ENCODE results near the gene TMEM108. TPM values are rescaled to one million over a fixed set of nuclear protein-coding genes. Genes with fewer than 3 reads are reported as not detected.
A peak's percentile ranks its signal among the peaks of the same experiment; 100 is the strongest.

Gene TMEM108
- polyA plus RNA-seq, 1 of the 3 experiments (the other 2 are of a cell fraction), result 8.6 TPM

GRCh38 chr3:133278260-133279043 lies 240.3 kb downstream of the TMEM108 start (continued):
- TF ChIP-seq USF2 (IDR thresholded peaks at IDR 0.05; ENCODE audit: borderline replicate concordance, low read depth, low read length) (no peak), RXRA (IDR thresholded peaks at IDR 0.05; ENCODE audit: borderline replicate concordance, low read depth) (no peak)

GRCh38 chr3:133280586-133280985 lies 242.4 kb downstream of the TMEM108 start:
- Histone ChIP-seq H3K4me1 (ENCODE audit: control insufficient read depth in 1 of 2, insufficient read depth in 2 of 2, low read depth in 1 of 2, low read length in 1 of 2) (peaks cover 7 to 22% of the 10 kb centered on the region in 2 experiments; a peak in 3 of 4 replicates), H3K9me3 (no peaks in the 10 kb centered on the region), H2AFZ (ENCODE audit: low read depth) (no peak overlapping the region), H3F3A (replicated peaks; ENCODE audit: insufficient read depth) (peaks cover 15% of the 10 kb centered on the region), H3K9ac (no peak overlapping the region), H3K27me3 (ENCODE audit: insufficient read depth) (no peaks in the 10 kb centered on the region), H3K4me3 (ENCODE audit: low read depth in 2 of 2, low read length in 1 of 2) (no peak overlapping the region), H3K27ac (ENCODE audit: low read depth in 2 of 2, low read length in 1 of 2) (peak overlapping the region in 1 of 2 experiments; percentile 16; a peak in 1 of 4 replicates), H3K4me2 (no peak overlapping the region), H3K9me2 (no peaks in the 10 kb centered on the region), H3K79me2 (ENCODE audit: insufficient read depth) (no peaks in the 10 kb centered on the region), H4K20me1 (ENCODE audit: insufficient read depth) (no peaks in the 10 kb centered on the region), H3K36me3 (replicated peaks in 1 of 2; ENCODE audit: control insufficient read depth in 1 of 2, insufficient read depth in 2 of 2, low read length in 1 of 2) (no peaks in the 10 kb centered on the region)
- DNase-seq, result no peak
- WGBS (ENCODE audit: low lambda C conversion rate), result 44% methylated on average over 1 of the region's 1 CpG
- TF ChIP-seq TCF12 (IDR thresholded peaks at IDR 0.05) (peak; percentile 11; the same call in 1 of the 2 replicates), USF1 (IDR thresholded peaks at IDR 0.05; ENCODE audit: borderline replicate concordance, low read depth) (no peak)
- POLR2A ChIA-PET, result no interaction called here
- CTCF ChIA-PET, result interaction anchor here (1.4 to 1.7 kb wide), 3 partner anchors 11 to 239 kb away, joined by 4 to 5 read pairs (median 5); no protein-coding TSS in a partner anchor

GRCh38 chr3:133282236-133282635 lies 244.0 kb downstream of the TMEM108 start:
- H3K4me3 ChIP-seq (ENCODE audit: low read depth in 2 of 2, low read length in 1 of 2), result no peak overlapping the region
- DNase-seq, result no peak
- H3K9me3 ChIP-seq, result no peaks in the 10 kb centered on the region
- peaks cover 7 to 22% of the 10 kb centered on the region in 2 experiments; a peak in 3 of 4 replicates for H3K4me1 ChIP-seq (ENCODE audit: control insufficient read depth in 1 of 2, insufficient read depth in 2 of 2, low read depth in 1 of 2, low read length in 1 of 2)
- H3K9me2 ChIP-seq, result no peaks in the 10 kb centered on the region
- POLR2A ChIA-PET, result no interaction called here
- H4K20me1 ChIP-seq (ENCODE audit: insufficient read depth), result no peaks in the 10 kb centered on the region
- no peak overlapping the region for H3K4me2 ChIP-seq
- no peak overlapping the region for H2AFZ ChIP-seq (ENCODE audit: low read depth)
- H3K36me3 ChIP-seq (replicated peaks in 1 of 2; ENCODE audit: control insufficient read depth in 1 of 2, insufficient read depth in 2 of 2, low read length in 1 of 2), result no peaks in the 10 kb centered on the region
- H3K79me2 ChIP-seq (ENCODE audit: insufficient read depth), result no peaks in the 10 kb centered on the region
- H3F3A ChIP-seq (replicated peaks; ENCODE audit: insufficient read depth), result peaks cover 15% of the 10 kb centered on the region
- TF ChIP-seq JUND (IDR thresholded peaks at IDR 0.05) (no peak), FOSL2 (IDR thresholded peaks at IDR 0.05; ENCODE audit: borderline replicate concordance, low read depth) (0 out of 2 replicates have a peak, but pooled peaks have one; percentile 5), TCF12 (IDR thresholded peaks at IDR 0.05) (no peak; the same call in 1 of the 2 replicates), CHD2 (IDR thresholded peaks at IDR 0.05; ENCODE audit: low read length, partially characterized antibody) (no peak)
- no peak overlapping the region for H3K9ac ChIP-seq
- CTCF ChIA-PET, result interaction anchor here (1.3 to 1.4 kb wide), 2 partner anchors 13 to 241 kb away, joined by 4 to 10 read pairs; no protein-coding TSS in a partner anchor
- 76% methylated on average over 4 of the region's 4 CpGs for WGBS (ENCODE audit: low lambda C conversion rate)
- no peaks in the 10 kb centered on the region for H3K27me3 ChIP-seq (ENCODE audit: insufficient read depth)
- peak overlapping the region in 1 of 2 experiments; percentile 5; a peak in 1 of 4 replicates for H3K27ac ChIP-seq (ENCODE audit: low read depth in 2 of 2, low read length in 1 of 2)

All from SK-N-SH (cell line).